AG04449 (cell line): ENCODE measurements around the gene GRK1.

ENCODE experiments used
- CTCF ChIA-PET: fragments of 350-600 bp; formaldehyde crosslinking; extraction: SDS; loops from one replicate; lab custom pipeline; 2021; ENCODE audit warnings: antibody characterized with exemption; lab: Yijun Ruan, JAX
- POLR2A ChIA-PET: fragments of 400-600, 350-600 bp; formaldehyde crosslinking; extraction: SDS; loops from one replicate; lab custom pipeline; 2020; ENCODE audit warnings: antibody characterized with exemption, inconsistent platforms; lab: Yijun Ruan, JAX
- DNase-seq: peaks from one replicate; pipeline ENCODE4 v3.0.0-alpha.2; 2010; ENCODE audit warnings: low read depth, low spot score
- H3K4me3 ChIP-seq: 2 replicates; pipeline ENCODE4 v1.5.1; 2011; ENCODE audit warnings: low read depth, mild to moderate bottlenecking, control low read depth, low read length
- CTCF ChIP-seq: IDR thresholded peaks from one replicate; pipeline ENCODE4 v1.5.1; 2011; ENCODE audit warnings: mild to moderate bottlenecking, moderate library complexity, low read length, control low read depth, inconsistent platforms; ENCODE audit not compliant: insufficient read depth; ENCODE audit errors: missing control alignments

The GRK1 gene

GRCh38 chr13:113632706-113633484, 34.1 kb upstream of the GRK1 start:
- H3K4me3 ChIP-seq = no peak overlapping the region
- TF ChIP-seq CTCF = no peak
- POLR2A ChIA-PET = no interaction called here
- CTCF ChIA-PET = no interaction called here
- DNase-seq = no peak

- ChIA-PET CTCF (no interaction called here), POLR2A (no interaction called here)
- DNase-seq = no peak
- TF ChIP-seq CTCF = no peak
- H3K4me3 ChIP-seq = no peak overlapping the region
Measured at GRCh38 chr13:113633485-113633873, 33.5 kb upstream of the GRK1 start.

- POLR2A ChIA-PET = no interaction called here
- no peak for TF ChIP-seq CTCF
- DNase-seq = no peak
- CTCF ChIA-PET = no interaction called here
- no peak overlapping the region for H3K4me3 ChIP-seq
Measured at GRCh38 chr13:113634279-113635047, 32.6 kb upstream of the GRK1 start.

- CTCF ChIA-PET = no interaction called here
- TF ChIP-seq CTCF = no peak
- no peak for DNase-seq
- no peak overlapping the region for H3K4me3 ChIP-seq
- POLR2A ChIA-PET = no interaction called here
Measured at GRCh38 chr13:113635048-113635420, 32.0 kb upstream of the GRK1 start.

GRCh38 chr13:113635709-113636108, 31.3 kb upstream of the GRK1 start:
- POLR2A ChIA-PET = no interaction called here
- no peak for TF ChIP-seq CTCF
- CTCF ChIA-PET = no interaction called here
- no peak for DNase-seq
- no peak overlapping the region for H3K4me3 ChIP-seq

GRCh38 chr13:113636266-113636963, 30.6 kb upstream of the GRK1 start:
- no peak overlapping the region for H3K4me3 ChIP-seq
- CTCF ChIA-PET = no interaction called here
- no peak for DNase-seq
- no peak for TF ChIP-seq CTCF
- POLR2A ChIA-PET = no interaction called here
